GM21423 (cell line): Measurements from ENCODE around the gene DLK1.

Source experiments
- ATAC-seq: cut with Tn5 transposase; IDR thresholded peaks from one replicate; pipeline ENCODE4 v1.9.1; 2021; ENCODE audit warnings: mild to moderate bottlenecking, moderate library complexity; ENCODE audit not compliant: unreplicated experiment

Gene DLK1

DNA sequence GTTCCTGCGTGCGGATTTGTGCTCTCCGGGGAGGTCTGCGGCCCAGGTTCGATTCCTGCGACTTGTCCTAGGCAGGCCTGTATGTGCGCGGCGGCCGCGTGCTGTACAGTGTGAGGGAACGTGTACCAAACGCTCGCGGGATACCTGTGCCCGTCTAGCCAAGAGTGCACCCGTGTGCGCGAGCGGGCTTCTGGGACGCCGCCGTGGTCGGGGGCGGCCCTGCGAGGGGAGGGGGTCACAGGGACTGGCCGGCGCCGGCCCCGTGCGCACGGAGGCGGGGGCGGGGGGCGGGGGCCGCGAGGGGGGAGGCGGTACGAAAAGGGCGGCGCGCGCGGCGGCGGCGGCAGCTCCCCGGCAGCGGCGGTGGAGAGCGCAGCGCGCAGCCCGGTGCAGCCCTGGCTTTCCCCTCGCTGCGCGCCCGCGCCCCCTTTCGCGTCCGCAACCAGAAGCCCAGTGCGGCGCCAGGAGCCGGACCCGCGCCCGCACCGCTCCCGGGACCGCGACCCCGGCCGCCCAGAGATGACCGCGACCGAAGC, at the start of gene DLK1:
DLK1 (plus strand) TSS at position 343 of the 536 bp plus-strand sequence; CDS start at position 520, 177 bp downstream.
- ATAC-seq: no peak

DNA sequence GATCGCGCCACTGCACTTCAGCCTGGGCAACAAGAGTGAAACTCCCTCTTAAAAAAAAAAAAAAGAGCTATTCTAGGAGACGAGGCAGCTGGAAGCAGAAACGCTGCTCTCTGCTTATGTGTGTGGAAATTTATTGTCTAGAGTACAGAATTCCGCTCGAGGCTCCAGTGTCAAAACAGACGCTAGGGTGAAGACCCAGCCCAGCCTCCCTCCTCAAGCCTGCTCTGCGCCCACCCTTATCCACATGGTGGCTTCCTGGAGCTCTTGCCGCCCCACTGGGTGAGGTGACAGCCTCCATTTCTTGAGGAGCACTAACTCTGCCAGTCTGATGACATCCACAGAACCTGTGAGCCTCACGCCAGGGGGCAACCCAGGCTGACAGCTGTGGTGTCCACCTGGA, 49.5 kb upstream of the DLK1 start:
- ATAC-seq: no peak

DNA sequence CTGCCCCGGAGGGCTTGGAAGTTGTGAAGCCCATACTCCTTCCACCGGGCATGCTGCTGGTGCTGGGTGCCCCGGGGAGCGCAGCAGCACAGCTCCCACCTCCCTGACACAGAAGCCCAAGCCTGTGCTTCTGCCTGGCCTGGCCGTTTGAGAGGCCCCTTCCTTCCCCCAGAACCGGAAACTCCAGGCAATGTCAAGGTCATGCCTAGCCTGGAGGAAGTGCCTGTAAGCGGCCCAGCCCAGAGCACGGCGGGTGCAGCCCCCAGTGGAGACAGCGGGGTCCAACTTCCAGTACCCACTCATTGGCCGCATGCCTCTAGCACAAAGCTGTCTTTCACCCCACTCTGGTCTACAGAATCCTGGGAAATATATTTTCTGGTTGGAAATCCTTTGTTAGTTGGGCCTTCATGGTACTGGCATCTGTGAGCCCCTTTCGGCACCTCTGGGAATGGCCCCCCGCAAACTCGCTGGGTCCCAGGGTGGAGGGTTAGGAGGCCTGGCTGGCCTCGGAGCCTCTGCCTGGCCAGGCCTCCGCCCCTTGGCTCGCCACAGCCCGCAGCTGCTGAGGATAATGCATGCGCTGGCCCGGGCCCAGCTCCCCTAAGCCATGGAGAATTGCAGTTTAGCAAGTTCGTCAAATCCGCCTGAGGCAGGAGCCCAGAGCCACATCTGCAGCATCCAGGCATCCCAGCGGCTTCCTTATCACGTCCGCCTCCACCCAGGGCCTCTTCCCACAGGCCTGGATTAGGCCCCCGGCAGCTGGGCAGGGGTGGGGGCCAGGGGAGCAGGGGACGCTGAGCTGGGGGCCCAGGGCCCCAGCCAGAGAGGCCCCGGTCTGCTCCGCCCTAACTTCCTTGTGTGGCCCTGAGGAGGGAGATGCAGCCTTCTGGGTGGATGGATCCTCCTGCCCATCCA, 48.9 kb upstream of the DLK1 start:
- ATAC-seq: no peak

DNA sequence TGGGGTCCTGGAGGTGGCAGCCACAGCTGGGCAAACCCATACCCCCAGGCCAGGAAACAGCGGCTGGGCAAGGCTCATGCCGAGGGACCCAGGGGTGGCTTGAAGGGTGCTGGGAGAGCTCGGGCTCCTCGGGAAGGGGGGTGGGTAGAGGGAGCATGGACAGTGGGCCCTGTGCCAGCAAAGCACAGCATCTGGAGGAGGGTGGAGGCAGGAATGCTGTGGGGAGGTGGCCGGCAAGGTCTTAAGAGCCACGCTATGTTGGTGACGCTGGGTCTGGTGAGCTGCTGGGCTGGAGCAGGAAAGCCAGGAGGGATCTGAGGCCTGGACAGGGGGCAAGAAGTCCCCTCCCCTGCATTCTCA, 48.2 kb upstream of the DLK1 start:
- ATAC-seq: no peak

DNA sequence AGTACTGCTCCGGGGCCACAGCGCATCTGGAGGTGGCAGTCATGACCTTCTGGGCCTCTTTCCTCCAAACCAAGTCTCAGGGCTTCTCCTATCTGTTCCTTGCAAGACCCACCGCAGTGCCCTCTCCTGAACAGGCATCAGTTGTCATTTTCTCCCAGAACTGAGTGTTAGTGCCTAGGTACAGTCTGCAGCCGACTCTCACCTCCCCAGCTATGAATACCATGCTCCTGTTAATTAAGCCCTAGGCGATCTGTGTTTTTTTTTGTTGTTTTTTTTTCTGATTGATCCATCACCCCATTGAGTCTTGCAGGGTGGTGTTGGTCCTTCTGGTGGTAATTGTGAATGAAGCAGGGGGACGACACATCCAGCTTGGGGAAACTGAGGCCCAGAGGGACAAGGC, 47.5 kb upstream of the DLK1 start:
- no peak for ATAC-seq

DNA sequence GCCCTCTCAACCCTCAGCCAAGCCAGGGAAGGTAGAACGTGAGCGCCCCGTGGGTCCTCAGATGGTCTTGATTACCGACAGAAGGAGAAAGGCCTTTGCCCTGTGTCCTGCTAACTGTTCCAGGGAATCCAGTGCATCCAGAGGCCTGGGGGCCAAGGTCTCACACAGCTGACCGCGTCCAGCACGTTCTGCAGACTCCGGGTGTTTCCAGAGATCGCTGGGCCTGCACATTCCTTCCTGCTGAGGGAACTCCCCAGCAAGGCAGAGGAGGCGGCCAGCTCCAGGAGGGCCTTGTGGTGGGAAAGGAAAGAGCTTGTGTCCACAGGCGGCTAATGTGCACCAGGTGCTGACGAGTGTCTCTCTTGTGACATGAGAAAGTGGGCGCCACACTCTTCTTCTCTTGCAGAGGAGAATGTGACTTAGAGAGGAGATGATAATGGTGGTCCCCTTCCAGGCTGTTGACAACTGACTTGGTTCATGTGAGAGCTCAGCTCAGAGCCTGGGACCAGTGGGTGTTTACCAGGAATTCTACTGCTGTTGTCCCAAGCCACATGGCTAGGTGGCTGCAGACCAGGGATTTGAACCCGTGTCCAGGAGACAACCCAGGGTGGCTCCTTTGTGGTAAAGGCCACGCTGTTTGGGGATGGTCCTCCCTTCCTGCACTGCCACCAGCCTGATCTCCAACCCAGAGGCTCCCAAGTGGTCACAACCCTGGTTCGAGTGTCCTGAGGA, 46.8 kb upstream of the DLK1 start:
- no peak for ATAC-seq

DNA sequence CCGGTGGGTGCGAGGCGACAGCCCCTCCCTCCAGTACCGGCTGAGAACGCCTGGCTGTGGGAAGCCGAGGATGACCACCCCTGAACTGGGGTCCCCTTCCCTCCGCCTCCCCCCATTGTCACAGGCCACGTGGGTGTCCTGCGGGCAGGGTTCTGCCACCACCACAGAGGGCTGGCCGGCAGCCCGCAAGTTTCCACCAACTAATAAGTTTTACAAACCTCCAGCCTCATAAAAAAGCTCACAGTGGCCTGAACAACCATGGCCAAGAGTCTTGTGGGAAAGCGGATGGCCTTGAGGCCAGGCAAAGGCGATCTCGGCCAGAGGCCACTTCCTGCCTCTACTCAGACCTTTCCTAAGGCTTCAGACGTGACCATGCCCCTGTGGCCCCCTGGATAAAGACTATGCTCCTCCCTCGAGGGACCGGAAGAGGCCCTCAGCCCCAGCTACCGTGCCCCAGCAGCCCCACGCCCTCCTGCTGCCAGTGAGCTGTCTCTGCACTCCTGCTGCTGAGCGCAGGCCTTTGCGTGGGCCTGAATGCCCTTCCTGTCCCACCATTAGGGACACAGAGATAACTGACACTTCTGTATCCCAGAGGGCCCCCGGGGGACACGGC, 46.1 kb upstream of the DLK1 start:
- no peak for ATAC-seq

DNA sequence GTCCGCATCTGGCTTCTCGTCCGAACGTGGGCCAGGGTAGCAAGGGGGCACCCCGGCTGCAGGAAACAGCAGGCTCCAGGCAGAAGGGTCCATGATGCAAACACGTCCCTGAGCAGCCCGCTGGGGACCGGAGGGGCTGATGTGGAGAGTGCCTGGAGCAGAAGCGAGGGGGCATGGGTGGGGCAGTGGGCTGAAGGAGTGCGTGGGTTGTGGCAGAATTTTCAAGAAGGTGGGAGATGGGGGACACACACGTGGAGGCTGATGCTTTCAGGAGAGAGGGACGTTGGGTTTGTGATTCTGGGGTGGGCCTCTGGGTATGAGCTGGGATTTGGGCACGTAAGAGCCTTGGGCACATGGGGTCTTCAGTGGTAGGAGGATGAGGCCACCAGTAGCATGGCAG, 45.6 kb upstream of the DLK1 start:
- no peak for ATAC-seq

DNA sequence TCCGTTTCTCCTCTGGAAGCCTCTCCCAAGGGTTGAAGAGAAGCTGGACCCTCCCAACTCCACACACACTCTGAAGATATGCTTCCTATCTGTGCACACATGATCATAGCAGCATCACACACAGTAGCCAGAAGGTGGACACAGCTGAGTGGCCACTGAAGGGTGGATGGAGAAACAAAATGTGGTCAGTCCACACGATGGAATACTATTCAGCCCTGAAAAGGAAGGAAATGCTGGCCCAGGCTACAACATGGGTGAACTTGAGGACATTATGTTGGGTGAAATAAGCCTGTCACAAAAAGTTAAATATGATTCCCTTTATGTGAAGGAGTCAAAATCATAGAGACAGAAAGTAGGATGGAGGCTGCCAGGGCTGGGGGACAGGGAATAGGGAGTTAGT, 43.9 kb upstream of the DLK1 start:
- ATAC-seq: no peak

DNA sequence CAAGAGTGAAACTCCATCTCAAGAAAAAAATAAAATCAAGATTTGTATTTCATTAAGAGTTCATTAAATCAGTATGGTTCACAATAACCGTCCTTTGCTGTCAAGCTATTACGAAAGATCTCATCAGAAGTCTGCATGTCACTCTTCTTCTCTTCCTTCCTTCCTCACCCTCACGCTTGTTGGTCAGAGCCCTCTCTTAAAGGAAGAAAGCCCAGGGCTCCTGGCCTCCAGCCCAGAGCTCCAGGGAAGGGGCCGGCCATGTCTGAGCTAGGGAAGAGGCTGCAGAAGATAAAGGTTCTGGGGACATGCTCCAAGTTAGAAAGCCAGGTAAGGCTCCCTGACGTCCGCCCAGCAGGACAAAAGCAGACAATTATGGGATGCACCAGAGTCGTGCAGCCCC, 43.1 kb upstream of the DLK1 start:
- ATAC-seq: no peak

DNA sequence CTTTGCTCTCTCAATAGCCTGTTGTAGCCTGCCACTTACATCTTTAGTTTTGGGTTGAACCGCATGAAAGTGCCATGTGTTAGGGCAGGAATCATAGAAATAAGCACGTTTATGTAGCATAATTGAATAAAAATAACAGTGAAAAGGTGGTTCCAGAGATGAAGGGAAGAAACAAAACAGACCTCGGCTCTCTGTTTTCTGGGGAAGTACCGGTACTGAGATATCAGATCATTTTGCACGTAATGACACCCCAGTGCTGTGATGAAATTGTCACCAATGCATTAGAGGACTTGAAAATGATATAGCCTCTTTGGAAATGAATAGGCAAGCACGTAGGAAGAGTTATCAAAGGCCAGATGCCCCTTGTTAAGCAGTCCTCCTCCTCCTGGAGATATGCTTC, 42.5 kb upstream of the DLK1 start:
- no peak for ATAC-seq

DNA sequence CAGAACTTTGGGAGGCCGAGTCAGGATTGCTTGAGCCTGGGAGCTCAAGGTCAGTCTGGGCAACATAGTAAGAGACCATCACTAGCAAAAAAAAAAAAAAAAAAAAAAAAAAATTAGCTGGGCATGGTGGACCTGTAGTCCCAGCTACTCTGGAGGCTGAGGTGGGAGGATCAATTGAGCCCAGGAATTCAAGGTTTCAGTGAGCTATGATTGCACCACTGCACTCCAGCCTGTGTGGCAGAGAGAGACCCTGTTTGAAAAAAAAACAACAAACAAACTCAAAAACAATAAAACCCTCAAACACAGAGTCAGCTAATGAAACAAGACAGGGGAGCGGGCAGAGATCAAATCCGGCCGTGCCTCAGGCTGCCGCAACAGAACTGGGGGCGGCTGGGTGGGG, 41.7 kb upstream of the DLK1 start:
- no peak for ATAC-seq

DNA sequence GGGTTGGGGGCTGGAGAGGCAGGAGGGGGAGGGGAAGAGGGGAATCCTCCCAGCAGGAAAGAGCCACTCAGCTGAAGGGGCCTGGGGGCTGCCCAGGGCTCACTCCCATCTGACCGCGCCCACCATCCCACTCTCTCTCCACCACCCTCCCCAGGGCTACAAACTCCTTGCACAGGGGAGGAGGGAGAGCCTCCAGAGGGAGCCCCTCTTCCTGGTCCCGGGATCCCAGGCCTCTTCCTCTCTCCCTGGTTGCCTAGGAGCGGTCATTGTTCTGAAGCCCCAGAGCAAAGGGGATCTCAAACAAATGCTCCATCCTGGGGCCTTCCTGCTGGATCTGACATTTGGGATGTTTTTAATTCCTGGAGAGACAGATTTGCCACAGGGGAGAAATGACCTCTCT, 39.8 kb upstream of the DLK1 start:
- no peak for ATAC-seq

DNA sequence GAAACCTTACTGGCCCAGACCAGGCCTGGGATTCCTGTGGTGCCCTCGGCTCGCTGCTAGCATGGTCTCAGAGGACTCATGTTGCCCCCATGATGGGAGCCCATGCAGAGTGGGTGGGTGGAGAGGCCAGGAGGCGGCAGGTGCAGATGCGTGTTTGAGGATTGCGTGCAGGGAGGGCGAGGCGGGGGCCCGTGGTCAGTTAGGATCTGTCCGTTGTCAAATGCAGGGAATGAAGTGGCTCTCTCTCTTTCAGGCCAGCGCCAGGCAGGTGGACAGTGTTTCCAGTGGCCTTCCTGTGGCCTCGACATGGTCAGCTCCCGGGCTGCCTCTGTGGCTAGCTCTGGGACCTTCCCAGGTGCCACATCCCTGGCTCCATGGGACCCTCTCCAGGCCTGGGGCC, 39.3 kb upstream of the DLK1 start:
- no peak for ATAC-seq

DNA sequence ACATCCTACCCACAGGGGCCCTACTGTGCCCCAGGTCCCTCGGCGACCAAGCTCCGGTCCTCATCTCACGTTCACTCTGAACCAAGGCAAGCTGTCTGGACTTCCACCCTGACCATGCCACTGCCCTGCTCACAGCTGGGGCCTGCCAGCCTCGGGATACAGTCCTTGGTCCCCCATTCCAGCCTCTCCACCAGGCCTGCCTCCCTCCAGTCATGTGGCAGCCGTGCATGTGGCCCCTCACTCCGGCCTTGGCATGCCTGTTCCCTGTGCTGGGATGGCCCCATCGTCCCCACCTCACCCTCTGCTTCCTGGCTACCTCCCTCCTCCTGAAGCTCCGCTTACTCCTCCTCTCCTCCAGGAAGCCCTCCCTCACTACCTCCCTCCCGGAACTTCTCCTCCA, 38.6 kb upstream of the DLK1 start:
- no peak for ATAC-seq

DNA sequence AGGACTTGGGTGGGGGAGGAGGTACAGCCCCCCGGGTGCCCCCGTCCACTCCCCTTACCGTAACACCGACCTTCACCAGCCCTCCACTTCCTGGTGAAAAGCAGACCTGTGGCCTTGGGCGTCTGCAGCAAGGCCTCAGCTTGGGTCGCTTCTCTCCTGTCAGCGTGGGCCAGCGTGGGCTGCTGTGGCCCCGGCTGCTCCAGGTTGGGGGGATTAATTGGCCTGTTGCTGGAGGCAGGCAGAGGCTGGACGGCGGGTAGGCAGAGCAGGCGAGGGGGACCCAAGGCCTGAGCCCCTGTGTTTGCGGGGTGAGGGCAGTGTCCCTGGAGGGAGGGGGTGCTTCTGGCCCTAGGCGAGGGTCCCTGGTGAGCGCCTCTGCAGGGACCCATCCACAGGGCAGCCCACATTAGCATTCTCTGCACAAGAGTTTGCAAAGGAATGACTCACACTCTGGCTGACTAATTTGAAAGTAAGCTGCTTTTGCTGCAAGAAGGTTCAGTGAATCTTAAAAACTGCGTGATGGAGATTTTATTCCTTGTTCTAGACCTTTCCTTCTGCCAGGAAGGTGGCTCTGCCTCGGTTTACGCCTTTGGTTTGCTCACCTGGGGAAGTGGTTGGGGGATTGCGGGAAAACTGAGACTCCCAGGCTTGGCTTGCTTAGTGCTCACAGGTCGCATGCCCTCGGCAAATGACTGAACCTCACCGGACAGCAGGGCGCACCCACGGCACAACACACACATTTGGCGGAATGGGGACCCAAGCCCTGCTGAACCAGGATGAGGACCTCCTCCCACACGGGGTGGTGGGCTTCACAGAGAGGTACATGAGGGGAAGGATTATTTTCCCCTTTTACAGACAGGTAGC, 37.9 kb upstream of the DLK1 start:
- no peak for ATAC-seq

DNA sequence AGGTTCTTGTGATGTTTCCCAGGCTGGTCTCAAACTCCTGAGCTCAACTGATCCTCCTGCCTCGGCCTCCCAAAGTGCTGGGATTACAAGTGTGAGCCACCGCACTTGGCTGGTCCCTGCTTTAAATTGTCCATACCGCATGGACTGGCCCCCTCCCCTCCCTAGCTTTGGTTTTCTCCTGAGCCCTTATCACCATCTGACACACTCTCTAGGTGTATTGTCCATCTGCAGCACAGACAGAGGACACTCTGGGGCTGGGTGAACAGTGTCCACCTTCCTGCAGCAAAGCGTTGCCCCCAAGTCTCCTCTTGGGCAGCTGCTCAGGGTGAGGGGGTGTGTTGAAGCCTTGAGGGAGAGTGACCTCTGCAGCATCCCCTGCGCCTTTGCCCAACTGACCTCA, 36.0 kb upstream of the DLK1 start:
- ATAC-seq: no peak

DNA sequence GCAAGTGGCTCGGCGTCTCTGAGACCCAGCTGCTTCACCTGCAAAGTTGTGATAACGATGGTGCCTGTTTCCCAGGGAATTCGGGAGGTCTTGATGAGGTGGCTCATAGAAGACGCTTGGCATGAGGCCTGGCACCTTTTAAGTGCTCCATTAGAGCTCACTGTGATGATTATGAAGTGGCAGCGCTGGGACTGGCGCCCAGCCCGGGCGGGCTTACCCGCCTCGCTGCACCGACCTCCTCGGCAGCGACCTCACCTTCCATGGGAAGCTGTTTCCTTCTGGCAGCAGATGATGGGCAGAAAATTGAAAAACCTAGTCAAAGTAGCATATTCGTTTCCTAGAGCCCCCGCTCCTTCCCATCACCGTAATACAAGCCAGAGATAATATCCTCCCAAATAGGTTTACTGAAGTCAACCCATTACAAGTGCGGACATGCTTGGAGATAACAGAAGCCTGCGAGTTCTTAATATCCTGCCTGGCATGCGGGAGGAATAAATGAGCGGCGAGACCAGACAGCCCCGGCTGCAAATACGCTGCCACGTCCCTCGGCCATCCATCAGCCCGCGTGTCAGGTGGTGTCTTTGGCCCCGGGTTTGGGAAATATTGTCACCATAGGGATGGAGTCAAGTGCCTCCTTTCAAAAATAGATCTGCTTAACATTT, 35.2 kb upstream of the DLK1 start:
- ATAC-seq: no peak

DNA sequence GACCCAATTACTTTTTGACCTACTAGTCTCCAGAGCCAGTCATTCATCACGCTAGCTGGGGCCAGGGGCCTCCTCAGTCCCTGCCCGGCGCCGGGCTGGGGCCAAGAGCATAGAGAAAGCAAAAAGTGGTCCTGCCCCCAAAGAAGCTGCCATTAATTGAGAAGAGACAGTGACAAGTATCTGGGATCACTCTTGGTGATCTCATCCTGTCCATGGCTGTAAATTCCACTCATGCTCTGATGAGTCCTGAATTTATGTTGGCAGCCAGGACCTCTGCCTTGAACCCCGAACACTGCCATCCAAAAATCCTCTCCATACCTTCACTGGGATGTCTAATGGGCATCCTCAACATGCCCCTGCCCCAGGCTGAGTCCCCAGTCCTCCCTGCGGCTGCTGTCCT, 34.4 kb upstream of the DLK1 start:
- no peak for ATAC-seq

DNA sequence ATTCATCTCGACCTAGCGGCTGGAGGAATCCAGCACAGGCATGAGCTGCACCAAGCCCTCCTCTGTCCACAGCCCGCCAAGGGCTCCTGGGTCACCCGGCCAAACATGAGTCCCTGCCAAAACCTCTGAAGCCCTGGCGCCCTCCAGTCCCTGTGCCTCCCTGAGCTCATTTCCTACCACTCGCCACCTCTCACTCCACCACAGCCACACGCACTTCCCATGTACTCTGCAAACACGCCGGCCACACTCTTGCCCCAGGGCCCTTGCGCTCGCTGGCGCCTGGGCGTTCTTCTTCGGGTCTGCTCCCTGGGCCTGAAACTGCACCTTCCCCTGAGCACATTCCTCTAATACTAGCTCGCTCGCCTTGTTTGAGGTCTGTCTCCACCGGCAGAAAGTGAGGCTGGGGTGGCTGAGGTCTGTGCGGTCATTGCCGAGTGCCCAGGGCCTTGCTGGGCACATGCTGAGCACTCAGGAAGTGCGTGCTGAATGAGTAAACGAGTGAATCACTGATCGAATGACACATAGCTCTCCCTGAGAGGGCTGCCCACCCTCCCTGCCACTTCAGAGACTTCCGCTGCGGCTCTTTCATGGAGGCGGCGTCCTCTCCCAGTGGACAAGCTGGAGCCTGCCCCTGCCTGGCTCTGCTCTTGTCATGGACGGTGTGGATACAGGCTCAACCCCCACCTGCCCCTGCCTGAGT, 33.7 kb upstream of the DLK1 start:
- no peak for ATAC-seq
